Astrocyte of the hippocampus (primary cell): ENCODE results near the gene FAF1.
"Not testable (repeated sequence)": the region's sequence is repeated elsewhere in the genome, so short reads cannot be mapped to it uniquely, and the experiment has no call there.

ENCODE experiments used
- DNase-seq: peaks from one replicate; pipeline ENCODE4 v3.0.0; 2011; ENCODE audit warnings: low read depth, low spot score

Gene FAF1

DNA sequence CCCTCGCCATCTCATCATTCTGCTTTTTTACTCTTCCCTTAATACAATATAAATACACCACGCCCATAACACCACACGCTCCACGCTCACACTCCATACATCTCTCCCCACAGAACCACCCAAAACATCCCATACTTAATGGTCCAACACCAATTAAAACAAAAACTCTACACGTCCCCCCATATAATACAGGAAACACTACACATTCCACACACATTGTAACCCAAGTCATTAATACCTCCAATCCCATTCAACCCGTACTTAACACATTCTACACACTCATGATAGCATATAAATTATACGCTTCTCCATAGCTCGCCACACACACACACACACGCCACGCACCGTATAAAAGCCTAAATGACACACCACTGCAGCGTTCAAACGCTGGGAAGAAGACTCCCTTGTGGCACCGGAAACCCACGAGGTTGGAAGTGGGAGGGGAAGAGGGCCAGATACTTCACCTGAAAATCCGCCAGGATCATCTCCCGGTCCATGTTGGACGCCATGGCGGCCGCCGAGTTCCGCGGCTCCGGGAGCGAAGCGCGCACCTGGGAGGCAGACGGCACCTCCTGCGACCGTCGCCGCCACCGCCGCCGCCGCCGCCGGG lies 659 bp downstream of the FAF1 start:
- peak; percentile 64 for DNase-seq

- DNase-seq, result peak; percentile 41
Observed at GRCh38 chr1:50955116-50955515, 5.0 kb downstream of the FAF1 start.

DNA sequence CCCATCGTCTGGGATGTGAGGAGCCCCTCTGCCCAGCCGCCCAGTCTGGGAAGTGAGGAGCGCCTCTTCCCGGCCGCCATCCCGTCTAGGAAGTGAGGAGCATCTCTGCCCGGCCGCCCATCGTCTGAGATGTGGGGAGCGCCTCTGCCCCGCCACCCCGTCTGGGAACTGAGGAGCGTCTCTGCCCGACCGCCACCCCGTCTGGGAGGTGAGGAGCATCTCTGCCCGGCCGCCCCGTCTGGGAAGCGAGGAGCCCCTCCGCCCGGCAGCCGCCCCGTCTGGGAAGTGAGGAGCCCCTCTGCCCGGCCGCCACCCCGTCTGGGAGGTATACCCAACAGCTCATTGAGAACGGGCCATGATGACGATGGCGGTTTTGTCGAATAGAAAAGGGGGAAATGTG lies 7.5 kb downstream of the FAF1 start:
- DNase-seq, result not testable (repeated sequence)

- no peak for DNase-seq
Observed at GRCh38 chr1:50950396-50950795, 9.7 kb downstream of the FAF1 start.

DNA sequence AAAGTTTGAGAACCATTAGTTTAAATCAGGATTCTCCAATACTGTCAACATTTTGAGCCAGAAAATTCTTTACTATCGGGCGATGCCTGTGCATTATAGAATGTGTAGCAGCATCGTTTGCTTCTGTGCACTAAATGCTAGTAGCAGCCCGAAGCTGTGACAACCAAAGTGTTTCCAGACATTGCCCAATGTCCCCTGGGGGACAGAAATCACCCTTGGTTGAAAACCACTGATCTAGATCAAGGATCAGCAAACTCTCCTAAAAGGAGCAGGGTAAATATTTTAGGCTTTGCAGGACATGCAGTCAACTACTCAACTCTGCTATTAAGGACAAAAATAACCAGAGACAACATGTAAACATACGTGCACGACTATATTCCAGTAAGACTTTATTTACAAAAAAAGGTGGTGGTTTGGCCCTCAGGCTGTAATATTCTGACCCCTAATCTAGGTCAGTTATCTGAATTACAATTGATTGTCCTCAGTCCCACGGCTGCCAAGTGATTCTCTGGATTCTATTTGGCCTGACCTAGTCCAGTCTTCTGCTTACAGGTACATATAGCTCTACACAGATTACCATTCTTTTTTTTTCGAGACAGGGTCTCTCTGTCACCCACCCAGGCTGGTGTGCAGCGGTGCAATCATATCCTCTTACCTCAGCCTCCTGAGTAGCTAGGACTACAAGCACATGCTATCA lies 10.6 kb downstream of the FAF1 start:
- DNase-seq, result no peak

GRCh38 chr1:50942334-50942733 lies 17.7 kb downstream of the FAF1 start:
- no peak for DNase-seq

- DNase-seq, result no peak
Observed at GRCh38 chr1:50940291-50940690, 19.8 kb downstream of the FAF1 start.

DNA sequence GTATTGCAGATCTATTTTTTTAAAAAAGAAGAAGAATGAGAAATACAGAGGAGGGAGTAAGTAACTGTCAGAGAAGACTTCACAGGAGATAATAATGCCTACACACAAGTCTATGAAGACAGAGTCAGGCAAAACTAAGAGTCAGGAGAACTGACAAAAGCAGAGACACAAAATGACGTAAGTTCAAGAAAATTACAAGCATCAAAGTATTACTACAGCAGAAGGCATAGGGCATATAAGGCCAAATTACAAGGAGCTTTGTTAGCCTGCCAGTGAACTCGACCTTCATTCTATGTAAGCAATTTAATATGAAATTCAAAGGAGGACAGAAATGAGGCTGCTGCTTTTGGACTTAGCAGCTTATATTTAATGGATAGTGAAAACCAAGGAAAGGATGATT lies 23.7 kb downstream of the FAF1 start:
- DNase-seq, result no peak

- not testable (repeated sequence) for DNase-seq
Observed at GRCh38 chr1:50935276-50935675, 24.8 kb downstream of the FAF1 start.

DNA sequence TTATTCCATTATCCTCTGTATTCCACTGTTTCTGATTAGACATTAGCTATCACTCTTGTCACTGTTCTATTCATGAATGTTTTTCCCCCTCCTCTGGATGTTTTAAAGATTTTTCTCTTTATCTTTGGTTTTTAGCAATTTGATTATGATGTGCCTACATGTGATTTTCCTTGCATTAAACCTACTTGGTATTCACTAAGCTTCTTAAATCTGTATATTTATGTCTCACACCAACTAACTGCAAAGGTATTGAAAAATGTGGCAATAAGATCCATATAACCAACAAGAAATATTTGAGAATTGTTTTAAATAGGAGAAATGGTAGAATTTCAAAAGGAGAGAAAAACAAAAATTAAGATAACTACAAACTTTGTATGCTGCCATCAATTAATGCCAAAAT lies 25.2 kb downstream of the FAF1 start:
- no peak for DNase-seq

DNA sequence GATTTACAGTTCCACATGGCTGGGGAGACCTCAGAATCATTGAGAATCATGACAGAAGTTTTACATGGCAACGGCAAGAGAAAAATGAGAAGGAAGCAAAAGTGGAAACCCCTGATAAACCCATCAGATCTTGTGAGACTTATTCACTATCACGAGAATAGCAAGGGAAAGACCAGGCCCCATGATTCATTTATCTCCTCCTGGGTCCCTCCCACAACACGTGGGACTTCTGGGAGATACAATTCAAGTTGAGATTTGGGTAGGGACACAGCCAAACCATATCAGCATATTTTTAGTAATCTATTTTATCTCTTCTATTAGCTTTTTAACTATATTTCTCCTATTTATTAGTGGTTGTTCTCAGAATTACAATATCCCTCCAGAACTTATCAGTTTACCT lies 26.3 kb downstream of the FAF1 start:
- not testable (repeated sequence) for DNase-seq

DNA sequence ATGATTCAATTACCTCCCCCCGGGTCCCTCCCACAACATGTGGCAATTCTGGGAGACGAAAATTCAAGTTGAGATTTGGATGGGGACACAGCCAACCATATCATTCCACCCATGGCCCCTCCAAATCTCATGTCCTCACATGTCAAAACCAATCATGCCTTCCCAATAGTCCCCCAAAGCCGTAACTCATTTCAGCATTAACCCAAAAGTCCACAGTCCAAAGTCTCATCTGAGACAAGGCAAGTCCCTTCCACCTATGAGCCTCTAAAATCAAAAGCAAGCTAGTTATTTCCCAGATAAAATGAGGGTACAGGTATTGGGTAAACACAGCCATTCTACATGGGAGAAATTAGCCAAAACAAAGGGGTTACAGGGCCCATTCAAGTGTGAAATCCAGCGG lies 28.0 kb downstream of the FAF1 start:
- not testable (repeated sequence) for DNase-seq

DNA sequence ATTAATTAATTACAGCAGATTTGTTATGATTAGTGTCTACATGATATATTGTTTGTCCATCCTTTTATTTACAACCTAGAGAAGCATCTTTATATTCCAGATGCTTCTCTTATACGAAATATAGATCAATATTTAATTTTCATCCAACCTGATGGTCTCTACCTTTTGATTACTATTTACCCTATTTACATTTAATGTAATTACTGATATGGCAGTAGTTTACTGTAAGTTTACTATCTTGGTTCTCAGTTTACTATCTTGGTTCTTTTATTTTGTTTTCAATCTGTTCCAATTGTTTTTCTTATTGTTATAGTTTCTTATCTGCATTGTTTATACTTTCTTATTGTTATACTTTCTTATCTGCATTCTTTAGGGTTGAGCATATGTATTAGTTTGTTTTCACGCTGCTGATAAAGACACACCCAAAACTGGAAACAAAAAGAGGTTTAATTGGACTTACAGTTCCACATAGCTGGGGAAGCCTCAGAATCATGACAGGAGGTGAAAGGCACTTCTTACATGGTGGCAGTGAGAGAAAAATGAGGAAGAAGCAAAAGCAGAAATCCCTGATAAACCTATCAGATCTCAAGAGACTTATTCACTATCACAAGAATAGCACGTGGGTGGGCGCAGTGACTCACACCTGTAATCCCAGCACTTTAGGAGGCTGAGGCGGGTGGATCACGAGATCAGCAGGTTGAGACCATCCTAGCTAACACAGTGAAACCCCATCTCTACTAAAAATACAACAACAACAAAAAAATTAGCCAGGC lies 28.9 kb downstream of the FAF1 start:
- DNase-seq, result no peak

- DNase-seq, result no peak
Observed at GRCh38 chr1:50930193-50930592, 29.9 kb downstream of the FAF1 start.

- peak; percentile 44 for DNase-seq
Observed at GRCh38 chr1:50929376-50929958, 30.6 kb downstream of the FAF1 start.

- DNase-seq, result no peak
Observed at GRCh38 chr1:50923564-50923963, 36.5 kb downstream of the FAF1 start.

DNA sequence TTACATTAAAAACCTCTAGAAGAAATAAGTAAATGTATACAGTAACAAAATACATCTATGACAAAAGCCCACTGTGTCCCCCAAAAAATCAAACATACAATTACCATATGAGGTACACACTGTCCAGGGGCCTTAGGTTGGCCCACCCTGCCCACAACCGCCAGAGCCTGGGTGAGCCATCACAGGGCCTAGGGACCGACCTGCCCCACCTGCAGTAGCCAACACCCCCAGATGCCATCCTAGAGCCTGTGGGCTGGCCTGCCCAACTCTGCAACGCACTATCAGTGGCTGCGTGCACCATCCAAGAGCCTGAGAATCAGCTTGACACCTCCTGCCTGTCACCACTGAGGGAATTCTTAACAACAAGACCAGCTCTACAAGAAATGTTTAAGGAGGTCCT lies 39.0 kb downstream of the FAF1 start:
- DNase-seq, result no peak

DNA sequence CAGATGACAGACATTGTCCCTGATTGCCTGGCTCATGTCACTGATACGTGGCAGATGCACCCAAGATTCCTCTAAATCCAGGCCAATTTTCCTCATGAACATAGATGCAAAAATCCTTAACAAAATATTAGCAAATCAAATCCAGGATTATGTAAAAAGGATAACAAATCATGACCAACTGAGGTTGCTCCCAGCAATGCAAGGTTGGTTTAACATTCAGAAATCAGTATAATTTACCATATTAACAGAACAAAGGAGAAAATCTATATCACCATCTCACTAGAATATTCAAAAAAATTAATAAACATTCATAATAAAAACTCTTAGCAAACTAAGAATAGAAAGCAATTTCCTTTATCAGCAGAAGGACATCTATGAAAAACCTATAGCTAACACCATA lies 39.7 kb downstream of the FAF1 start:
- no peak for DNase-seq

DNA sequence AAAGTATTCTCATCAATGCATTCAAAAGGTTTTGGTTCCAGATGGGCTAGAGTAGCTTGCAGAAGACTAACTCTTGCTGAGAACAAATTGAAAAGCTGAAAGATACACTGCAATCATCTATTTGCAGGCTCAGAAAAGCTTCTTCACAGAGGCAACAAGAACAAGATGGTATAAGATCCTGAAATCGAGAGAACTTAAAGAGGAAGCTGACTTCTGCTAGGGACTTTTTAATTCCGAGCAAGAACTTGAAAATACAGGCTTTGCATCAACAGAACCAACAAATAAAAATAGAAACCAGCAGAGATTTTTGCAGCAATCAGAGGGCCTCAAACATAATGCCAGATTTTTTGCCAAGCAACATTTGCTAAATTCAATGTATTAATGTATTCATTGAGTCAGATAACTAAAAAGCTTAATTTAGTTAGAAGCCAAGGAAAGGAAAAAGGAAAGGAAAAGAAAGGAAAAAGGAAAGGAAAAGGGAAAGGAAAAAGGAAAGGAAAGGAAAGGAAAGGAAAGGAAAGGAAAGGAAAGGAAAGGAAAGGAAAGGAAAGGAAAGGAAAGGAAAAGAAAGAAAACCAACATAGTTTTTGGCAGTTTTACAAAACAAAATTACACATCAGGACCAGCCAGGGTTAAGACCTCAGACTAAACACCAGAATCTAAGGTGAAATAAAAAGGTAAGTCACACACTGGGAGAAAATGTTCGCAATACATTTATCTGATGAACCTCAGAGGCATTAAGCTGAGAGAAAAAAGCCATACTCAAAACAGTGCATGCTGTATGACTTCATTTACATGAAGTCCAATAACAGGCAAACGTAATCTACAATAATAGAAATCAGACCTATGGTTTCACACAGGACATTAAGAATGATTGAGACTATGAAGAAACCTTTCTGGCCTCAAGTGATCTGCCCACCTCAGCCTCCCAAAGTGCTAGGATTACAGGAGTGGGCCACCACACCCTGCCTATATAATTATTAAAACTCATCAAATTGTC lies 42.6 kb downstream of the FAF1 start:
- DNase-seq, result no peak

DNA sequence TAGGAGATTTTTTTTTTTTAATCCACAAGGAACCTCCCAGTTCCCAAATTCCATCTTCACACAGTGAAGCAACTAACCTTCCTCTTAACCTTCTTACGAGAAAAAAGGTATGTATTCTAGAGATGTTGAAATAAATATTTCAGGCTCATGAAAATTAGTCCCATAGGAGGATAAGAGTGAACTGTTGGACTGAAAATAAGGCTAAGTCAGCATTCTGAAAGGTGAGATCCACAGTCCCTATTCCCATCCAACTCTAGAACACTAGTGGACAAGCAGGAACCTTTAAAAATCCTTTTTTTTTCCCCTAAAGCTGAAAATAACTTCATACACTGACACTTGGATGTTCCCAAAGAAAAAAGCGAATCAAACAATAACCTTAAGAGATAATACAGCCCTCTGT lies 44.4 kb downstream of the FAF1 start:
- no peak for DNase-seq

DNA sequence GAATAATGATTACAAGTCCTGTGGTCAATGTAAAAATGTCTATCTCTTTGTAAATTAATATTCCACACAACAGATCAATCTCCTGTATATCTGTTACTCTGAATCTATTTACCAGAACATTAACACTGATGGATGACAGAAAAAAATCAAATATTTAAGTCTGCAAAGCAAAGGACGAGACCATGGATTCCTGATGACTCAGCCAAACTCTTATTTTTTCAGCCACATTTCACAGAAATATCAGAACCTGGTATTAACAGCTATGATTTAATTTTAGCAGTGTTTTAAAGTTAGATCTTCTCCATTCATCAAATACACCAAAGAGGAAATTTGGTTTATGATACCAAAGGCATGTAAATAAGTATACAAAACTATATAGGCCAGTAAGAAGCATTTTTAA lies 46.1 kb downstream of the FAF1 start:
- DNase-seq, result peak; percentile 7
